ENCODE measurements around the gene ANAPC2.

The ANAPC2 gene

GRCh38 chr9:137167277-137167746 lies 21.0 kb downstream of the ANAPC2 start:
- H3K18ac ChIP-seq (ENCODE audit: low read depth in 1 of 2, low read length in 2 of 2) = no peak overlapping the region
- H3K4ac ChIP-seq (ENCODE audit: low read depth in 1 of 2, low read length in 2 of 2) = no peak overlapping the region
- no peak overlapping the region for H4K8ac ChIP-seq (ENCODE audit: low read length)
- no peak overlapping the region for H4K91ac ChIP-seq (ENCODE audit: low read length)
- no peak overlapping the region for H2BK15ac ChIP-seq (ENCODE audit: low read depth, poor library complexity, severe bottlenecking)
- H3K4me2 ChIP-seq (ENCODE audit: low read length, poor library complexity, severe bottlenecking) = no peak overlapping the region
- H3K9ac ChIP-seq (ENCODE audit: low read length) = no peak overlapping the region
- no peak overlapping the region for H3K23ac ChIP-seq (ENCODE audit: low read length in 2 of 2)
- H2AK5ac ChIP-seq (ENCODE audit: low read length, severe bottlenecking) = no peak overlapping the region
- no peak overlapping the region for H3K27ac ChIP-seq (ENCODE audit: low read length, poor library complexity, severe bottlenecking)
- H3K14ac ChIP-seq (ENCODE audit: low read length in 2 of 2) = no peak overlapping the region
- no peaks in the 10 kb centered on the region for H3K36me3 ChIP-seq (ENCODE audit: control insufficient read depth in 1 of 2, insufficient read depth in 2 of 2, low read depth in 1 of 2, low read length in 2 of 2)
- H2BK120ac ChIP-seq (ENCODE audit: low read depth, low read length) = no peak overlapping the region
- 48% methylated on average over 40 of the region's 44 CpGs for WGBS
- DNase-seq = no peak
- no peaks in the 10 kb centered on the region for H3K79me1 ChIP-seq (replicated peaks; ENCODE audit: low read length, poor library complexity, severe bottlenecking)
- H3K9me3 ChIP-seq (ENCODE audit: control insufficient read depth, low read length) = no peaks in the 10 kb centered on the region
- H3K27me3 ChIP-seq (ENCODE audit: control insufficient read depth in 1 of 2, insufficient read depth in 1 of 2, low read length in 2 of 2) = peaks cover 87% of the 10 kb centered on the region in 2 experiments
- no peak overlapping the region for H3K4me3 ChIP-seq (ENCODE audit: insufficient read depth in 1 of 2, low read depth in 1 of 2, low read length in 2 of 2)
- no peak overlapping the region for H2AFZ ChIP-seq (ENCODE audit: low read depth, low read length)
- peaks cover 32% of the 10 kb centered on the region for H3K4me1 ChIP-seq (ENCODE audit: control insufficient read depth, insufficient read depth, low read depth, low read length)
- H2BK12ac ChIP-seq (ENCODE audit: low read length in 2 of 2) = no peak overlapping the region
- H2BK5ac ChIP-seq (ENCODE audit: low read depth, low read length, poor library complexity, severe bottlenecking) = no peak overlapping the region

GRCh38 chr9:137166380-137167229 lies 21.8 kb downstream of the ANAPC2 start:
- Histone ChIP-seq H3K9me3 (ENCODE audit: control insufficient read depth, low read length) (no peaks in the 10 kb centered on the region), H2BK5ac (ENCODE audit: low read depth, low read length, poor library complexity, severe bottlenecking) (no peak overlapping the region), H4K8ac (ENCODE audit: low read length) (no peak overlapping the region), H2AFZ (ENCODE audit: low read depth, low read length) (no peak overlapping the region), H2BK12ac (ENCODE audit: low read length in 2 of 2) (no peak overlapping the region), H3K9ac (ENCODE audit: low read length) (no peak overlapping the region), H3K14ac (ENCODE audit: low read length in 2 of 2) (no peak overlapping the region), H3K23ac (ENCODE audit: low read length in 2 of 2) (no peak overlapping the region), H3K79me1 (replicated peaks; ENCODE audit: low read length, poor library complexity, severe bottlenecking) (no peaks in the 10 kb centered on the region), H2BK15ac (ENCODE audit: low read depth, poor library complexity, severe bottlenecking) (no peak overlapping the region), H3K4me3 (ENCODE audit: insufficient read depth in 1 of 2, low read depth in 1 of 2, low read length in 2 of 2) (no peak overlapping the region), H3K4me1 (ENCODE audit: control insufficient read depth, insufficient read depth, low read depth, low read length) (peaks cover 39% of the 10 kb centered on the region), H3K27me3 (ENCODE audit: control insufficient read depth in 1 of 2, insufficient read depth in 1 of 2, low read length in 2 of 2) (peaks cover 85 to 87% of the 10 kb centered on the region in 2 experiments), H2BK120ac (ENCODE audit: low read depth, low read length) (no peak overlapping the region), H3K4ac (ENCODE audit: low read depth in 1 of 2, low read length in 2 of 2) (no peak overlapping the region), H3K18ac (ENCODE audit: low read depth in 1 of 2, low read length in 2 of 2) (no peak overlapping the region), H2AK5ac (ENCODE audit: low read length, severe bottlenecking) (no peak overlapping the region), H4K91ac (ENCODE audit: low read length) (no peak overlapping the region), H3K36me3 (ENCODE audit: control insufficient read depth in 1 of 2, insufficient read depth in 2 of 2, low read depth in 1 of 2, low read length in 2 of 2) (no peaks in the 10 kb centered on the region), H3K27ac (ENCODE audit: low read length, poor library complexity, severe bottlenecking) (no peak overlapping the region), H3K4me2 (ENCODE audit: low read length, poor library complexity, severe bottlenecking) (no peak overlapping the region)
- no peak for DNase-seq
- WGBS = 73% methylated on average over 22 of the region's 22 CpGs

- H3K27me3 ChIP-seq (ENCODE audit: control insufficient read depth in 1 of 2, insufficient read depth in 1 of 2, low read length in 2 of 2) = peaks cover 79 to 85% of the 10 kb centered on the region in 2 experiments
- H3K27ac ChIP-seq (ENCODE audit: low read length, poor library complexity, severe bottlenecking) = no peak overlapping the region
- H3K23ac ChIP-seq (ENCODE audit: low read length in 2 of 2) = no peak overlapping the region
- no peak overlapping the region for H3K9ac ChIP-seq (ENCODE audit: low read length)
- H2BK15ac ChIP-seq (ENCODE audit: low read depth, poor library complexity, severe bottlenecking) = no peak overlapping the region
- H4K8ac ChIP-seq (ENCODE audit: low read length) = no peak overlapping the region
- no peak overlapping the region for H3K18ac ChIP-seq (ENCODE audit: low read depth in 1 of 2, low read length in 2 of 2)
- no peak for DNase-seq
- no peak overlapping the region for H3K4me2 ChIP-seq (ENCODE audit: low read length, poor library complexity, severe bottlenecking)
- H3K4ac ChIP-seq (ENCODE audit: low read depth in 1 of 2, low read length in 2 of 2) = no peak overlapping the region
- no peak overlapping the region for H3K14ac ChIP-seq (ENCODE audit: low read length in 2 of 2)
- H3K9me3 ChIP-seq (ENCODE audit: control insufficient read depth, low read length) = no peaks in the 10 kb centered on the region
- no peak overlapping the region for H2AFZ ChIP-seq (ENCODE audit: low read depth, low read length)
- H2BK120ac ChIP-seq (ENCODE audit: low read depth, low read length) = no peak overlapping the region
- H3K4me1 ChIP-seq (ENCODE audit: control insufficient read depth, insufficient read depth, low read depth, low read length) = peaks cover 41% of the 10 kb centered on the region
- H2BK5ac ChIP-seq (ENCODE audit: low read depth, low read length, poor library complexity, severe bottlenecking) = no peak overlapping the region
- 86% methylated on average over 32 of the region's 32 CpGs for WGBS
- H2AK5ac ChIP-seq (ENCODE audit: low read length, severe bottlenecking) = no peak overlapping the region
- no peak overlapping the region for H2BK12ac ChIP-seq (ENCODE audit: low read length in 2 of 2)
- H3K4me3 ChIP-seq (ENCODE audit: insufficient read depth in 1 of 2, low read depth in 1 of 2, low read length in 2 of 2) = no peak overlapping the region
- H3K36me3 ChIP-seq (ENCODE audit: control insufficient read depth in 1 of 2, insufficient read depth in 2 of 2, low read depth in 1 of 2, low read length in 2 of 2) = no peaks in the 10 kb centered on the region
- no peaks in the 10 kb centered on the region for H3K79me1 ChIP-seq (replicated peaks; ENCODE audit: low read length, poor library complexity, severe bottlenecking)
- no peak overlapping the region for H4K91ac ChIP-seq (ENCODE audit: low read length)
Measured at GRCh38 chr9:137165250-137165836, 23.0 kb downstream of the ANAPC2 start.
